Measurements from ENCODE around the gene CCDC188. TPM values are rescaled to one million over a fixed set of nuclear protein-coding genes. Genes with fewer than 3 reads are reported as not detected.

The CCDC188 gene
- total RNA-seq, 2 donors from 2014 or later, result not detected

- WGBS, 2 experiments (ENCODE audit: insufficient coverage in 1 of 2, insufficient read length in 1 of 2), result 82 to 86% methylated on average over 13 to 16 of the region's 16 CpGs
- peak overlapping the region; percentile 44 for H3K27ac ChIP-seq (ENCODE audit: low read depth, low read length)
- Mint-ChIP-seq H3K4me1 (peaks cover under 1% of the 10 kb centered on the region), H3K9me3 (no peaks in the 10 kb centered on the region), H3K27me3 (ENCODE audit: insufficient read depth) (no peaks in the 10 kb centered on the region), H3K27ac (no peak overlapping the region), H3K36me3 (ENCODE audit: low read depth) (no peaks in the 10 kb centered on the region), H3K4me3 (no peak overlapping the region)
- DNase-seq, result peak; percentile 71
- no peak overlapping the region for H3K4me3 ChIP-seq (ENCODE audit: low read length)
- H3K9ac ChIP-seq (ENCODE audit: extremely low read depth, low read length, poor library complexity, severe bottlenecking), result no peak overlapping the region
- H3K27me3 ChIP-seq (ENCODE audit: control insufficient read depth, insufficient read depth, low read length, poor library complexity, severe bottlenecking), result no peaks in the 10 kb centered on the region
- H3K9me3 ChIP-seq (ENCODE audit: control insufficient read depth, low read length), result no peaks in the 10 kb centered on the region
- peak; percentile 60 for TF ChIP-seq CTCF (conservative IDR thresholded peaks at IDR 0.05)
- no peaks in the 10 kb centered on the region for H3K36me3 ChIP-seq (ENCODE audit: control insufficient read depth, insufficient read depth, low read length)
- H3K4me1 ChIP-seq (ENCODE audit: control insufficient read depth, insufficient read depth, low read length), result no peaks in the 10 kb centered on the region
Observed at GRCh38 chr22:20153945-20154344, 3.1 kb upstream of the CCDC188 start.

- no peaks in the 10 kb centered on the region for H3K27me3 ChIP-seq (ENCODE audit: control insufficient read depth, insufficient read depth, low read length, poor library complexity, severe bottlenecking)
- Mint-ChIP-seq H3K36me3 (ENCODE audit: low read depth) (no peaks in the 10 kb centered on the region), H3K27ac (no peak overlapping the region), H3K27me3 (ENCODE audit: insufficient read depth) (no peaks in the 10 kb centered on the region), H3K4me1 (no peaks in the 10 kb centered on the region), H3K9me3 (no peaks in the 10 kb centered on the region), H3K4me3 (no peak overlapping the region)
- no peak overlapping the region for H3K27ac ChIP-seq (ENCODE audit: low read depth, low read length)
- H3K36me3 ChIP-seq (ENCODE audit: control insufficient read depth, insufficient read depth, low read length), result no peaks in the 10 kb centered on the region
- no peak overlapping the region for H3K4me3 ChIP-seq (ENCODE audit: low read length)
- no peaks in the 10 kb centered on the region for H3K9me3 ChIP-seq (ENCODE audit: control insufficient read depth, low read length)
- no peak for DNase-seq
- TF ChIP-seq CTCF (conservative IDR thresholded peaks at IDR 0.05), result no peak
- 90 to 92% methylated on average over 14 of the region's 14 CpGs for WGBS, 2 experiments (ENCODE audit: insufficient coverage in 1 of 2, insufficient read length in 1 of 2)
- H3K9ac ChIP-seq (ENCODE audit: extremely low read depth, low read length, poor library complexity, severe bottlenecking), result no peak overlapping the region
- no peaks in the 10 kb centered on the region for H3K4me1 ChIP-seq (ENCODE audit: control insufficient read depth, insufficient read depth, low read length)
Observed at GRCh38 chr22:20152464-20152890, 1.6 kb upstream of the CCDC188 start.

GRCh38 chr22:20151276-20151588 lies 377 bp upstream of the CCDC188 start:
- Histone ChIP-seq H3K9me3 (ENCODE audit: control insufficient read depth, low read length) (no peaks in the 10 kb centered on the region), H3K27me3 (ENCODE audit: control insufficient read depth, insufficient read depth, low read length, poor library complexity, severe bottlenecking) (no peaks in the 10 kb centered on the region), H3K4me3 (ENCODE audit: low read length) (no peak overlapping the region), H3K9ac (ENCODE audit: extremely low read depth, low read length, poor library complexity, severe bottlenecking) (no peak overlapping the region), H3K4me1 (ENCODE audit: control insufficient read depth, insufficient read depth, low read length) (no peaks in the 10 kb centered on the region), H3K27ac (ENCODE audit: low read depth, low read length) (no peak overlapping the region), H3K36me3 (ENCODE audit: control insufficient read depth, insufficient read depth, low read length) (no peaks in the 10 kb centered on the region)
- no peaks in the 10 kb centered on the region for H3K36me3 Mint-ChIP-seq (ENCODE audit: low read depth)
- no peaks in the 10 kb centered on the region for H3K4me1 Mint-ChIP-seq
- H3K9me3 Mint-ChIP-seq, result no peaks in the 10 kb centered on the region
- no peak overlapping the region for H3K27ac Mint-ChIP-seq
- no peaks in the 10 kb centered on the region for H3K27me3 Mint-ChIP-seq (ENCODE audit: insufficient read depth)
- no peak for DNase-seq
- 92 to 97% methylated on average over 2 to 4 of the region's 4 CpGs for WGBS, 2 experiments (ENCODE audit: insufficient coverage in 1 of 2, insufficient read length in 1 of 2)
- no peak overlapping the region for H3K4me3 Mint-ChIP-seq
- no peak for TF ChIP-seq CTCF (conservative IDR thresholded peaks at IDR 0.05)
